ACHN (cell line): ENCODE measurements around the gene B4GALNT2.
"Not testable (repeated sequence)": the region's sequence is repeated elsewhere in the genome, so short reads cannot be mapped to it uniquely, and the experiment has no call there.

ENCODE experiments used
- DNase-seq: peaks from one replicate; pipeline ENCODE4 v3.0.0-alpha.2; 2015
- in situ Hi-C: cut with HindIII; loops from 2 replicates; pipeline ENCODE4 v1.10.0; 2017; ENCODE audit warnings: low sequenced_read_pairs, low pct_ligation_motif_present, low pct_unique_long_range_greater_than_20kb

The B4GALNT2 gene

GRCh38 chr17:49132699-49133364 is at the start of gene B4GALNT2:
TSS of gene B4GALNT2 (plus strand) at chr17:49132769. CDS start at chr17:49132793, 24 bp downstream.
- in situ Hi-C loops, result no loop called here
- peak; percentile 21 for DNase-seq

DNA sequence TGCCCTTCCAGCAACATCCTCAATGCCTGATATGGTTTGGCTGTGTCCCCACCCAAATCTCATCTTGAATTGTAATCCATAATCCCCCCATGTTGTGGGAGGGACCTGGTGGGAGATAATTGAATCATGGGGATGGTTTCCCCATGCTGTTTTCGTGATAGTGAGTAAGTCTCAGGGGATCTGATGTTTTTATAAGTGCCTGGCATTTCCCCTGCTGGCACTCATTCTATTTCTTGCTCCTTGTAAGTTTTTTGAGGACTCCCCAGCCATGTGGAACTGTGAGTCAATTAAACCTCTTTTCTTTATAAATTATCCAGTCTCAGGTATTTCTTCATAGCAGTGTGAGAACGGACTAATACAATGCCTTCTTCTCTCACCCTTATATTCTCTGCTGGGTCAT is 47.5 kb upstream of the B4GALNT2 start:
- in situ Hi-C loops, DNase-seq: not testable (repeated sequence)

GRCh38 chr17:49085565-49086315 is 46.8 kb upstream of the B4GALNT2 start:
- in situ Hi-C loops, result no loop called here
- no peak for DNase-seq

- in situ Hi-C loops, result no loop called here
- no peak for DNase-seq
These were observed 46.3 kb upstream of the B4GALNT2 start for GRCh38 chr17:49086316-49086605.

DNA sequence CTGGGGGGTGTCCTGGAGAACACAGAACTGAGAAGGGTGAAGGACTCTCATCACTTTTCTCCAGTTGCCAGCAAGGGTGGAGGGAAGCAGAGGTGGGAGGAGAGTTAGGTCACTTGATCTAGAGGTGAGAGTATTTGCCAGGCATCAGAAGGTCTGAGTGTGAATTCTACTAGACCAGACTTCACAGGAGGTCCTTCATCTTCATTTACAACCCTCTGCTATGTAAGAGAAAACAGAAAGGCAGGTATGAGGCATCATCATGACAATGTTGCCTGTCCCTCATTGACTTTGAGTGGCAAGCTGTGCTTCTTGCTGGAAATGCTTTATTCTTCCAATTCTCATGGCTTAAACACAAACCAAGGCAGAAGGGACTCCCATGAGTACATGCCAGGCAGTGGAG is 45.9 kb upstream of the B4GALNT2 start:
- in situ Hi-C loops, result no loop called here
- no peak for DNase-seq

DNA sequence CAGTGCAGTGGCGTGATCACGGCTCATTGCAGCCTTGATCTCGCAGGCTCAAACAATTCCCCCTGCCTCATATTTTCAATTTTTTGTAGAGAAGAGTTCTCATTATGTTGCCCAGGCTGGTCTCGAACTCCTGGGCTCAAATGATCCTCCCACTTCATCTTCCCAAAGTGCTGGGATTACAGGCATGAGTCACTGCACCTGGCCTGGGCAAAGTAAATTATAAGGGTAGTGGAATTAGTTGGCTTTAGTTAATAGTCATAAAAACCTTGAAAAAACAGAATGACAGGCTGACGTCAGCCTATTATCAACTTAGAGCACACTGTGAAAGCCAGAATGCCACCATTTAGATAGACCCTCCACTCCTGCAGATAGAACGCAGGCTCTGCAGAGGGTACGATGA is 43.5 kb upstream of the B4GALNT2 start:
- in situ Hi-C loops, result no loop called here
- no peak for DNase-seq

GRCh38 chr17:49090878-49091594 is 41.5 kb upstream of the B4GALNT2 start:
- in situ Hi-C loops, result no loop called here
- DNase-seq, result no peak

DNA sequence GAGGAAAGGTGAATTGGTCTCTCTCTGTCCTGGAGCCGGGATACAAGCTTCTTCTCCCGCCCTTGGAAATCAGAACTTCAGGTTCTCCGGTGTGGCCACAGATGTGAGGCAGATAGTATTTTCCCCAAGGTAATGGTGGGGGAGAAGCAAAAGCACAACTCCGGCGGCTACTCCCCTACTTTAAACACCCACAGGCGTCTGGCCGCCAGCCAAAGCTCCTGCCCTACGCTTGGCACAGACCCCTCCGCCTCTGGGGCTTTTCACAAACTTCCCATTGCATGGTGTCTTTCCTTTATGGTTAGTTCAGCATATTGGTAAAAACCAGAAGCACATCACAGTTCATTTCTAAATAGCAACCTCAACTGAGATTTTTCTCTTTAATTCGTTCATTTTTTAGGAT is 39.4 kb upstream of the B4GALNT2 start:
- no peak for DNase-seq
- in situ Hi-C loops, result no loop called here

DNA sequence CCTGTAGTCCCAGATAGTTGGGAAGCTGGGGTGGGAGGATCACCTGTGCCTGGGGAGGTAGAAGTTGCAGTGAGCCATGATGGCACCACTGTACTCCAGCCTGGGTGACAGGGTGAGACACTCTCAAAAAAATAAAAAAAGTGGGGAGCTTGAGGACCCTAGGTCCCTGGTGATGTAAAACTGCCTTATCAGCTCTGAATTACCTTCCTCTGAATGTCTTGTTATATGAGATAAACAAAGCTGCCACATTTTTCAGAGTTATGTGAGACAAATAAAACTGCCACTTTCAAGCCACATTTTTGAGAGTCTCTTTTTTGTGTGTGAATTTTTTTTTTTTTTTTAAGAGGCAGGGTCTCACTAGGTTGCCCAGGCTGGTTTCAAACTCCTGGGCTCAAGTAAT is 32.0 kb upstream of the B4GALNT2 start:
- in situ Hi-C loops, result no loop called here
- DNase-seq, result no peak

DNA sequence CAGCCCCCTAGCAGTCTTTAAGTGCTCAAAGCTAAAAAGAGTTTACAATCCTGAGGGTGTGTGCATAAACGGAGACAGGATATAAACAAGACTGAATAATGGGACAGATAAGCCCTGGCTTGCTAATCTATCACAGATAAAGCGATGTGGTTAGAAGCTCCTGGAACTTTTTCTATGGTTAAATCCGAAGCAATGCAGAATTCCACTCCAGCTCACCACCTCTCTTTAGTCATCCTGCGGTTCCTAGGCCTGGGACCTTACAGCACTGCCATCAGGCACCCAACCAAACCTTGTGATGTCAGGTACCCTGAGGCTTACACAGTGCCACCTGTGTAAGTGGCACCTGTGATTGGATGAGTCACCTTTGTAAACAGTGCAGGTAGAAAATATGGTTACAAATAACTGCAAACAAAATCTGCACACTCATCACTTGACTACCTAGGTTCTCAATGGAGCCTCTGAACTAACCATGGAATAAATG is 31.5 kb upstream of the B4GALNT2 start:
- in situ Hi-C loops, result no loop called here
- DNase-seq, result no peak

DNA sequence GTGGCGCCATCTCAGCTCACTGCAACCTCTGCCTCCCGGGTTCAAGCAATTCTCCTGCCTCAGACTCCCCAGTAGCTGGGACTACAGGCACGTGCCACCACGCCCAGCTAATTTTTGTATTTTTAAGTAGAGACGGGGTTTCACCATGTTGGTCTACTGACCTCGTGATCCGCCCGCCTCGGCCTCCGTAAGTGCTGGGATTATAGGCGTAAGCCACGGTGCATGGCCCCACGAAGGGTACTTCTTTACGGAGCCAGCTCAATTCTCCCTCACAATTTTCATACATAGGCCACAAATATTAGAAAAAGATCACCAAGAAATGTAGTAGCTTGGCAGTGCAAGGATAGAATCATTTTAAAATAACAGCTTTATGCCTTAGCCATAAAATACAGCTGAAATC is 29.2 kb upstream of the B4GALNT2 start:
- DNase-seq, in situ Hi-C loops: not testable (repeated sequence)

DNA sequence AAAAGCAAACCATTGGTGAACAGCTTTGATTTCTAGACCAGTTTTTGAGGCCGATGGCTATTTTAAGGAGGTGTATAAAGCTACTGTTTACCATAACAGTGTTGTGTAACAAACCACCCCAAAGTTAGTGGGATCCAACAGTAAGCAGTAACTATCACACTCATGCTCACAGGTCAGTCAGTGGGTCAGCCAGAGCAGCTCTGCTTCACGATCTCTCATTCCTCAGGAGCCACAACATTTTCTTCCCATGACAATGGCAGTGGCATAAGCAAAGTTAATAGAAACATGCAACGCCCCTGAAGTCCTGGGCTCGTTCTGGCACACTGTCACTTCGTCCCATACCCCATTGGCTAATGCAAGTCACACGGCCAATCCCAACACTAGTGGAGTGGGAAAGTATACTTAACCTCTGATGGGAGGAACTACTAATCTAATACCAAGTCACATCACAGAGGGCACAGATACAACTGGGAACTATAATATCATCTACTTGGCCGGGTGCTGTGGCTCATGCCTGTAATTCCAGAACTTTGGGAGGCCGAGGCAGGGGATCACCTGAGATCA is 28.0 kb upstream of the B4GALNT2 start:
- in situ Hi-C loops, result no loop called here
- DNase-seq, result no peak

DNA sequence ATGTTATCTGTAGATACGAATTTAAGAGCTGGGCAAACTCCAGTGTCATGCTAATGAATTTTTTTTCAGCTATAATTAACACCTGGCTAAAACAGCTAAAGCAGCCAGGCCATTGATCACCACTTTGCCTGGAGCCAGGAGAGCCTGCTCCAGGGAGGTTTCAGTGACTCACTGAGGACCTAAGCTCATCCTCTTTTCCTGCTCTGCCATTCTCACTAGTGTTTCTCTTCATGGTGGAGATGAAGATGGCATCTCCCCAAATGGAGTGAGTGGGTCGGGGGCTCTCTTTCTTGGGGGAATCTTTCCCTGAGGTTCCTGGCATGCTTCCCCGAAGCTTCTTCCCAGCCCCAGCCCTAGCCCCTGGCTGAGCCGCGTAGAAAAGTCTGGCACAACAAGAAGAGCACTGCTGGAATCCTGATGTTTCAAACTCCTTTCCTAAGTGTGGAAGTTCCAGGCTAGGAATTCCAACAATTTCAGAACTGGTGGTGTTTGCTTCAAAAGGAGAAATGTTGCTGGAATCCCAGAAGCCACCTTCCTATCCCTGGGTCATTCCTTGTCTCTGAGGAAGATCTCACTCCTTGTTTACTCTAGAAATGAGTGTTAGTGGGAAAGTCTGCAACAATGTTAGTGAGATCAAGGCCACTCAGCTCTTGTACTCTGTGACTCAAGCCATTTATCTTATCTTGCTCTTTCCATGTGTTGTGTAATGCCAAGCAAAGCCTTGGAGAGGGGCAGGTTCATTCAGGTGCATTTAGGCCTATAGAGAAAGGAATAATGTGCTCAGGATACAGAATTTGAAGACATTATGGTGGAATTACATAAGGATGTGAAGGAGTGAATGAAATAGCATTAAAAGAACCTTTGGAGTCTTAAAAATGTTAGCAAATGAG is 26.0 kb upstream of the B4GALNT2 start:
- in situ Hi-C loops, result no loop called here
- DNase-seq, result no peak

- in situ Hi-C loops, result no loop called here
- no peak for DNase-seq
These were observed 25.4 kb upstream of the B4GALNT2 start for GRCh38 chr17:49107211-49107557.

GRCh38 chr17:49108318-49108717 is 24.3 kb upstream of the B4GALNT2 start:
- in situ Hi-C loops, result no loop called here
- no peak for DNase-seq

DNA sequence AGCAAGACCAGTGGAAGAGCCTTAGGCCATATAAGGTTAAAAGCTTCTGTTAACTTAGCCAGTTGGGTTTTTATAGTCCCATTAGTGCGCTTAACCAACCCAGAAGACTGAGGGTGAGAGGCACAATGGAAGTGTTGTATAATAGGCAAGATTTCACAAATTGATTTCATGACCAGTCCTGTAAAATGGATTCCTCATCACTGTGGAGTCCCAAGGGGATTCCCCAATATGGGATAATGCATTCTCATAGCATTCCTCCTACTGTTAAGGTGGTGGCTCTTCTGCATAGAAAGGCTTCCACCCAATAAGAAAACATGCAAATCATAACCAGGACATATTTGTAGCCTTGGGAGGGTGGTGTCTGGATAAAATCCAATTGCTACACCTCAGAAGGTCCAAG is 22.1 kb upstream of the B4GALNT2 start:
- no peak for DNase-seq
- in situ Hi-C loops, result no loop called here

DNA sequence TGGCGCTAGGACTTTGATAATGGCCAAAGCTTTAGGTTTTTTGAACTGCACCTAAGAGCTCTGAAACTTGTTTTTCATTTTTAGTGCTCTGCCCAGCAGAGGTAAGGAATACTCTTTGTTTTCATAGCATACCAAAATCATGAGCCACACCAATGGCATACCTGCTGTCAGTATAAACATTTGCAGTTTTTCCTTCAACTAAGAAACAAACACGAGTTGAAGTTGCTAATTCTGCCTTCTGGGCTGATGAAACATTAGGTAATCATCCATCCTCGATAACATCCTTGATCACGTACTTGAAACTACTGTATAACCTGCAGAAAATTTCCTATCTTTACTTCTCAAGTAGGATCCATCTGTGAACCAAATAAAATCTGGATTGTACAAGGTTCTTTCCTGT is 20.6 kb upstream of the B4GALNT2 start:
- in situ Hi-C loops, result no loop called here
- no peak for DNase-seq

GRCh38 chr17:49112936-49113335 is 19.6 kb upstream of the B4GALNT2 start:
- DNase-seq, result no peak
- in situ Hi-C loops, result no loop called here

DNA sequence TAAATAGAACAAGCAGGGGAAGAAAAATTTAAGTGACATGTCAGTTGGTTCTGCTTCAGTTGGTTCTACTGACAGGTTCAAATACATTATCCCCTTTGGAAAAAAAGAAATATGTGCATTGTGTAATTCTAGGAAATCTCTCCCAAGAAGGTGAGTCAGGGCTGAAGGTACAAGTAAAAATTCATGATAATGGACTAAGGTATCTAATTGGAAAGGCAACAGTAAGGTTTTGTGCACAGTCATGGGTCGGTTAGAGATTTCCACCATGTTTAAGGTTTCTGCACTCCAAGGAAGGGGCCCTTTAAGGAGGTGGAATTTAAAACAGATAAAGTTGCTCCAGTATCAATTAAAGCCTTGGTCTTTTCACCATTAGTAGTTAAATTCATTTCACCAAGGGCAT is 17.9 kb upstream of the B4GALNT2 start:
- in situ Hi-C loops, result no loop called here
- no peak for DNase-seq
